Stomach smooth muscle (tissue), 2 donors: ENCODE results near the gene ANLN.
"Not testable (repeated sequence)": the region's sequence is repeated elsewhere in the genome, so short reads cannot be mapped to it uniquely, and the experiment has no call there.

ENCODE experiments used
- H3K27ac ChIP-seq: one replicate; pipeline ENCODE4 v1.7.0; 2013; ENCODE audit warnings: mild to moderate bottlenecking, low read length, inconsistent platforms
- H3K27me3 ChIP-seq, 2 donors: one replicate each; pipeline ENCODE4 v1.7.0; 2013; ENCODE audit warnings: low read length in 2 of 2; ENCODE audit not compliant: insufficient read depth in 2 of 2, control insufficient read depth in 1 of 2
- H3K36me3 ChIP-seq, 2 donors: one replicate each; pipeline ENCODE4 v1.7.0; 2013; ENCODE audit warnings: low read length in 2 of 2; ENCODE audit not compliant: control insufficient read depth in 2 of 2, insufficient read depth in 2 of 2
- H3K4me1 ChIP-seq: one replicate; pipeline ENCODE4 v1.7.0; 2013; ENCODE audit warnings: low read length; ENCODE audit not compliant: control insufficient read depth, insufficient read depth
- H3K4me3 ChIP-seq, 2 donors: one replicate each; pipeline ENCODE4 v1.7.0; 2013; ENCODE audit warnings: low read length in 2 of 2
- H3K9ac ChIP-seq, 2 donors: one replicate each; pipeline ENCODE4 v1.7.0; 2013; ENCODE audit warnings: low read length in 2 of 2, mild to moderate bottlenecking in 1 of 2
- H3K9me3 ChIP-seq, 2 donors: one replicate each; pipeline ENCODE4 v1.7.0; 2013; ENCODE audit warnings: low read length in 2 of 2; ENCODE audit not compliant: control insufficient read depth in 2 of 2
- donor health status: healthy.
- donor health status: Pancreatic carcinoma.

Gene ANLN

GRCh38 chr7:36361227-36361626 lies 28.4 kb upstream of the ANLN start:
- Histone ChIP-seq H3K4me1 (no peaks in the 10 kb centered on the region), H3K9me3 (no peaks in the 10 kb centered on the region), H3K4me3 (no peak overlapping the region), H3K9ac (no peak overlapping the region), H3K27me3 (no peaks in the 10 kb centered on the region), H3K27ac (no peak overlapping the region), H3K36me3 (peaks cover 0 to 3% of the 10 kb centered on the region in 2 donors)

- no peaks in the 10 kb centered on the region for H3K9me3 ChIP-seq
- no peaks in the 10 kb centered on the region for H3K36me3 ChIP-seq
- no peak overlapping the region for H3K27ac ChIP-seq
- peaks cover 4% of the 10 kb centered on the region for H3K4me1 ChIP-seq
- no peak overlapping the region for H3K9ac ChIP-seq
- H3K27me3 ChIP-seq: no peaks in the 10 kb centered on the region
- H3K4me3 ChIP-seq: no peak overlapping the region
Observed at GRCh38 chr7:36363515-36363914, 26.1 kb upstream of the ANLN start.

GRCh38 chr7:36366005-36366717 lies 23.5 kb upstream of the ANLN start:
- no peaks in the 10 kb centered on the region for H3K9me3 ChIP-seq
- peak overlapping the region; percentile 94 to 95 for H3K4me3 ChIP-seq
- H3K4me1 ChIP-seq: peaks cover 4% of the 10 kb centered on the region
- H3K27ac ChIP-seq: peak overlapping the region; percentile 19
- no peaks in the 10 kb centered on the region for H3K36me3 ChIP-seq
- H3K27me3 ChIP-seq: no peaks in the 10 kb centered on the region
- peak overlapping the region; percentile 61 to 71 for H3K9ac ChIP-seq

- H3K27ac ChIP-seq: peak overlapping the region; percentile 19
- no peaks in the 10 kb centered on the region for H3K27me3 ChIP-seq
Observed at GRCh38 chr7:36366718-36367560, 22.7 kb upstream of the ANLN start.

GRCh38 chr7:36367561-36368077 lies 22.0 kb upstream of the ANLN start:
- H3K4me3 ChIP-seq: peak overlapping the region; percentile 94 to 95
- H3K9me3 ChIP-seq: no peaks in the 10 kb centered on the region
- H3K36me3 ChIP-seq: no peaks in the 10 kb centered on the region
- H3K27me3 ChIP-seq: no peaks in the 10 kb centered on the region
- peak overlapping the region; percentile 61 to 76 for H3K9ac ChIP-seq
- peaks cover 4% of the 10 kb centered on the region for H3K4me1 ChIP-seq
- peak overlapping the region; percentile 19 for H3K27ac ChIP-seq

More at GRCh38 chr7:36366718-36367560, 22.7 kb upstream of the ANLN start:
- Histone ChIP-seq H3K9ac (peak overlapping the region; percentile 61 to 76), H3K9me3 (no peaks in the 10 kb centered on the region), H3K4me1 (peaks cover 4% of the 10 kb centered on the region), H3K36me3 (no peaks in the 10 kb centered on the region), H3K4me3 (peak overlapping the region; percentile 94 to 95)

- no peaks in the 10 kb centered on the region for H3K9me3 ChIP-seq
- H3K27ac ChIP-seq: no peak overlapping the region
- no peaks in the 10 kb centered on the region for H3K27me3 ChIP-seq
- no peak overlapping the region for H3K9ac ChIP-seq
- no peak overlapping the region for H3K4me3 ChIP-seq
- no peaks in the 10 kb centered on the region for H3K36me3 ChIP-seq
- peaks cover 4% of the 10 kb centered on the region for H3K4me1 ChIP-seq
Observed at GRCh38 chr7:36368496-36368895, 21.2 kb upstream of the ANLN start.

- Histone ChIP-seq H3K9ac (no peak overlapping the region), H3K4me3 (no peak overlapping the region), H3K4me1 (peaks cover 4% of the 10 kb centered on the region), H3K9me3 (no peaks in the 10 kb centered on the region), H3K36me3 (no peaks in the 10 kb centered on the region), H3K27me3 (no peaks in the 10 kb centered on the region), H3K27ac (no peak overlapping the region)
Observed at GRCh38 chr7:36369171-36369570, 20.5 kb upstream of the ANLN start.

GRCh38 chr7:36370046-36370445 lies 19.6 kb upstream of the ANLN start:
- H3K4me1 ChIP-seq: peaks cover 4% of the 10 kb centered on the region
- no peaks in the 10 kb centered on the region for H3K9me3 ChIP-seq
- H3K27ac ChIP-seq: no peak overlapping the region
- no peaks in the 10 kb centered on the region for H3K36me3 ChIP-seq
- no peak overlapping the region for H3K4me3 ChIP-seq
- H3K27me3 ChIP-seq: no peaks in the 10 kb centered on the region
- H3K9ac ChIP-seq: no peak overlapping the region

GRCh38 chr7:36372156-36372555 lies 17.5 kb upstream of the ANLN start:
- H3K9me3 ChIP-seq: no peaks in the 10 kb centered on the region
- H3K36me3 ChIP-seq: no peaks in the 10 kb centered on the region
- H3K4me1 ChIP-seq: peaks cover 4% of the 10 kb centered on the region
- no peak overlapping the region for H3K27ac ChIP-seq
- H3K9ac ChIP-seq: no peak overlapping the region
- H3K27me3 ChIP-seq: no peaks in the 10 kb centered on the region
- no peak overlapping the region for H3K4me3 ChIP-seq

GRCh38 chr7:36378555-36378954 lies 11.1 kb upstream of the ANLN start:
- H3K4me3 ChIP-seq, H3K9me3 ChIP-seq, H3K27ac ChIP-seq, H3K36me3 ChIP-seq, H3K9ac ChIP-seq, H3K27me3 ChIP-seq, H3K4me1 ChIP-seq: not testable (repeated sequence)
